Right ventricle myocardium inferior (tissue), 1 donor: Measurements from ENCODE around the gene CYP2W1. TPM values are rescaled to one million over a fixed set of nuclear protein-coding genes. Genes with fewer than 3 reads are reported as not detected.
A peak's percentile ranks its signal among the peaks of the same experiment; 100 is the strongest.
"Not testable (repeated sequence)": the region's sequence is repeated elsewhere in the genome, so short reads cannot be mapped to it uniquely, and the experiment has no call there.

Experiments used
- ATAC-seq: fragments of 200-7000 bp; cut with Tn5 transposase; one replicate; pipeline ENCODE4 v1.9.1; 2020; ENCODE audit warnings: mild to moderate bottlenecking, moderate library complexity
- DNase-seq: peaks from one replicate; pipeline ENCODE4 v3.0.0; 2021; ENCODE audit errors: missing footprints
- intact Hi-C: fragments of 100-400 bp; cut with DNase I; formaldehyde crosslinking; loops from one replicate; pipeline ENCODE4 v1.11.0; 2022
- long read RNA-seq: library from polyadenylated mRNA; unstranded; transcript quantifications from one replicate; pipeline ENCODE4 v2.0.0, GENCODE V29; 2021
- total RNA-seq: library from RNA; stranded (reverse); fragmentation: NEBNext Ultra II Directional; extraction: Animal tissue kit (Norgen Biotek cat#: 25700); gene quantifications from one replicate; pipeline ENCODE4 v1.2.1, GENCODE V29; 2021
- donor health status: DM: no; HTN: yes; CAD: no; lungs with severe emphysema.

CYP2W1 gene, protein sequence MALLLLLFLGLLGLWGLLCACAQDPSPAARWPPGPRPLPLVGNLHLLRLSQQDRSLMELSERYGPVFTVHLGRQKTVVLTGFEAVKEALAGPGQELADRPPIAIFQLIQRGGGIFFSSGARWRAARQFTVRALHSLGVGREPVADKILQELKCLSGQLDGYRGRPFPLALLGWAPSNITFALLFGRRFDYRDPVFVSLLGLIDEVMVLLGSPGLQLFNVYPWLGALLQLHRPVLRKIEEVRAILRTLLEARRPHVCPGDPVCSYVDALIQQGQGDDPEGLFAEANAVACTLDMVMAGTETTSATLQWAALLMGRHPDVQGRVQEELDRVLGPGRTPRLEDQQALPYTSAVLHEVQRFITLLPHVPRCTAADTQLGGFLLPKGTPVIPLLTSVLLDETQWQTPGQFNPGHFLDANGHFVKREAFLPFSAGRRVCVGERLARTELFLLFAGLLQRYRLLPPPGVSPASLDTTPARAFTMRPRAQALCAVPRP
- not detected for total RNA-seq
- long read RNA-seq = 0 reads

DNA sequence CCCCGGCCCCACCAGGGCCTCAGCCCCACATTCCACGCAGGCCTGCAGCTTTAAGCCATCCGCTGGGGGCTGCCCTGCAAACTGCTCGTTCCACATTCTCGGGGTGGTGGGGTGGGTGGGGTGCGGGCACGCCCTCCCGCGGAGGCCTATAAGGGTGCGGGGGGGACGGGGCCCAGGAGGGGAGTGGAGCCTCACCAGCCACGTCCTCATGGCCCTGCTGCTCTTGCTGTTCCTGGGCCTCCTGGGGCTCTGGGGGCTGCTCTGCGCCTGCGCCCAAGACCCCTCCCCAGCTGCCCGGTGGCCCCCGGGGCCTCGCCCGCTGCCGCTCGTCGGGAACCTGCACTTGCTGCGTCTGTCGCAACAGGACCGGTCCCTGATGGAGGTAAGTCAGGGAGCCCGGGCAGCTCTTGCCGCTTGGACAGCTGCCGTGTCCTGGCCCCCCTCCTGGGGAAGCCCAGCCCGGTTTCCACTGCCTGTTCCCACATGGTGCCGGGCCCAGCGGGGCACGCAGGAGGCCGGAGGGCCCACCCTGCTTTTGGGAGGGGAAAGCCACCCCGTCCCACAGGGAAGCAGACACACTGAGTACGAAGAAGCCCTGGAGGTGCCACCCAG lies at the start of gene CYP2W1:
Gene CYP2W1, plus strand, starts transcription at position 178 of the 612 bp plus-strand sequence. Its CDS starts 31 bp downstream, at position 209.
- DNase-seq = no peak
- ATAC-seq = no peak
- intact Hi-C loops = no loop called here

DNA sequence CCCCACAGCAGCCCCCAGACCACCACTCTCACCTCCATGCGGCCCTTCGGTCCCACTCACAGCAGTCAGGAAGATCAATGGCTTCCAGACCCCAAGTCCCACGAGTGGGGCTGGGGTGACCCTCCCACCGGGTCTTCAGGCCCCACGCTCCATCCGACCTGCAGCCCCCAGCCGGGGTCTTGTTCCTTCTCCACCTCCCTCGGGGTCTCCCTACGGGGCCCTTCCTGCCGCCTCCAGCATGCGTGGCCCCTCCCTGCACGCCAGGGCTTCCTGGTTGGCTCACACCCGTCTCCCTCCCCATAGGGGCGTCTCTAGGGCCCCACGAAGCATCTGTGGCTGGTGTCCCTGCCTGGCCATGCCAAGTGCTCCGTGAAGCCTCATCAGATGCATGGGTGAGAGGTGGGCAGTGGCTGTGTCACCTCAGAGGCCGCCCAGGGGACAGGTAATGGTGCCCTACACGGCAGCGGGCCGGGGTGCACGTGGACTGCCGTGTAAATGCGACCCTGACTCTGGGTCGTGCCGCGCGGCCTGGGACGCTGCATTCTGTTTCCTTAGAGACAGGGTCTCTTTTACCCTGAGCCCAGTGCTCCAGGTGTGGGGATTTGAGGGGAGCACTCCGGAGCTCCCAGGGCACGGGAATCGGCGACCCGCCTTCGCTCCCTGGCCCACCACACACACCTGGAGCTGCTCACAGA lies 48.4 kb upstream of the CYP2W1 start:
- peak; percentile 54 for DNase-seq
- ATAC-seq = no peak
- intact Hi-C loops = no loop called here

DNA sequence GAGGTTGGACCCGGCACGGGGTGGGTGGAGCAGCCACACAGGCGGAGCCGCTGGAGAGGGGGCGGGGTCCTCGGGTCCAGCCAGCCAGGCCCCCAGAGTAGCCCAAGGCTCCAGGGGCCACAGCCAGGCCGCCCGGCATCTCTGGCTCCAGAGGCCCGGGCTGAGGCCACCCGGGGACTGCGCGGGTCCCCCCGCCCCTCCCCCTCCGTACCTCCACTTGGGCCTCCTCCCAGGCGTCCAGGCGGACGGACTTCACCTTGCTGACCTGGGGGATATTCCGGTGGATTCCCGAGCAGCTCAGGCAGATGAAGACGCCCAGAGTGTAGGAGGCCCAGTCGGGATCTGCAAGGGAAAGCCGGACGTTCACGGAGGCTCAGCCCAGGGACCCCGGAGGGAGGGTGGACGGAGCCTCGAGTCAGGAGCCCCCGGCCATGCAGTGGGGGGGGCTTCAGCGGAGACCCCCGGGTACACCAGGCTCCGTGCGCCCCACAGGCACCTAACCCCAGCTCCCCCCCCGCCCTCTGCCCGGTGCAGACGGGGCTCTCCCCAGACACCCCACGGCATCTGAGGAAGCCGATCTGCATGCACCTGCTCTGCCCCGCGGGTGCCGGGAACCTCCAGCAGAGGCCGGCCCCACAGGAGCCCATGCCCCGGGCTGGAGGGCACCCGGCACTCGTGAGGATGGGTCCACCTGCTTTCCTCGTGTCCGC lies 47.7 kb upstream of the CYP2W1 start:
- DNase-seq (peak; percentile 49), ATAC-seq (no peak)
- intact Hi-C loops = no loop called here

DNA sequence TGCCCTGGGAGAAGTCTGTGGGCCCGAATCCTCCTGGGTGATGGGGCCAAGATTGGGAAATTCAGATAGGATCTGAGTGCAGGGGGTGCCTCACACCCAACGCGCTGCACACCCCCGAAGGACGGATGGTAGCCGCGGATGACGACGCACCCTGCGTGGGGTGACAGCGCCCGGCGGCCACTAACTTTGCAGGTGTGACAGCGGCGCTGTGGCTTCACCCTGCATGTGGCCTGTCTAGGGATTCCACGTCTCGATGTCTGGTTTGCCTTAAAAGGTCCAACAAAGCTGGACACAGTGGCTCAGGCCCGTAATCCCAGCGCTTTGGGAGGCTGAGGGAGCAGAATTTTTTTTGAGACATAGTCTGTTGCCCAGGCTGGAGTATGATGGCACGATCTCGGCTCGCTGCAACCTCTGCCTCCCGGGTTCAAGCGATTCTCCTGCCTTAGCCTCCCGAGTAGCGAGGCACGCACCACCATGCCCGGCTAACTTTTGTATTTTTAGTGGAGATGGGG lies 47.1 kb upstream of the CYP2W1 start:
- no peak for ATAC-seq
- intact Hi-C loops = no loop called here
- peak; percentile 11 for DNase-seq

DNA sequence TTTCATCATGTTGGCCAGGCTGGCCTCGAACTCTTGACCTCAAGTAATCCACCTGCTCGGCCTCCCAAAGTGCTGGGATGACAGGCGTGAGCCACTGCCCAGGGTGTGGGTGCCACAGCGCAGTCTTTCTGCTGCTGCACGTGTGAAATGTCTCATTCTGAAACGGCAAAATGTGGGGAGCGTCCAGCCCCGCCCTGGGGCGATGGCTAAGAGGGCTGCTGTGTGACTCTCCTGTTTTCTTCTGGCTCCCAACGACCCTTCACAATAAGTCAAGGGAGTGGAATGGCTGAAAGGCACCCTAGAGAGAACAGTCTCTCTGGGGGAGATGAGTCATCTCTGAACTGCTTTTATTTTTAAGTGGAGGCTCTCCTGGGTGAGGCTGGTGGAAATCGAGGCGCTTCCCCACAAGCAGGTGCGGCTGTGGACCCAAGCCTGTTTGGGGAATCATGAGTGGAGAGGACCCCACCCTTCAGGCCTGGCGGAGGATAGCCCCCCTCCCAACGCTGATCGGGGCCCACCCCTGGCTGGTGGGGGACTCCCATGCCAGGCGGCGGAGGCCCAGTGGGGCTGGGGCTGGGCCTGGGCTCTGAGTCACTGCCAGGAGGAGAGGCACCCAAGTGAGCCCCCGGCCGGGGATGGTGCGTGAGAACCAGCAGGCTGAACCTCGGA lies 46.5 kb upstream of the CYP2W1 start:
- DNase-seq (peak; percentile 59), ATAC-seq (no peak)
- intact Hi-C loops = no loop called here

DNA sequence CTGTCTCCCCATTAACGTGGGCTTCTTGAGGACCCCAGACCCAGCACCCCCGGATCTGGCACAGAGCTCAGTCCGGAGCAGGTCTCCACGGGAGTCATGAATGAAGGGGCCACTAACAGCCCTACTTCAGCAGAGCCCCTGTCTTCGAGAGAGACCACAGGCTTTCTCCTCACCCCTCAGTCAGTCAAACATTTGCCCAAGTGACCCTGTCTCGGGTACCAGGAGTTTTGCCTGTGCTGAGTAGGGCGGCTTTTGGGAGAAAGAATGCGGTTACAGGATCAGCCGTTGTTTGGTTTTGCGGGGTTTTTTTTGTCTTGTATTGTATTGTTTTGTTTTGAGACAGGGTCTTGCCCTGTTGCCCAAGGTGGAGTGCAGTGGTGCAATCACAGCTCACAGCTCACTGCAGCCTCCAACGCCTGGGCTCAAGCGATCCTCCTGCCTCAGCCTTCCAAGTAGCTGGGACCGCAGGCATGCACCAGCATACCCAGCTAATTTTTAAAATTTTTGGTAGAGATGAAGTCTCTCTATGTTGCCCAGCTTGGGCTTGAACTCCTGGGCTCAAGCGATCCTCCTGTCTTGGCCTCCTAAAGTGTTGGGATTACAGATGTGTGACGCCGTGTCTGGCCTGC lies 45.0 kb upstream of the CYP2W1 start:
- ATAC-seq = no peak
- intact Hi-C loops = no loop called here
- DNase-seq = no peak

DNA sequence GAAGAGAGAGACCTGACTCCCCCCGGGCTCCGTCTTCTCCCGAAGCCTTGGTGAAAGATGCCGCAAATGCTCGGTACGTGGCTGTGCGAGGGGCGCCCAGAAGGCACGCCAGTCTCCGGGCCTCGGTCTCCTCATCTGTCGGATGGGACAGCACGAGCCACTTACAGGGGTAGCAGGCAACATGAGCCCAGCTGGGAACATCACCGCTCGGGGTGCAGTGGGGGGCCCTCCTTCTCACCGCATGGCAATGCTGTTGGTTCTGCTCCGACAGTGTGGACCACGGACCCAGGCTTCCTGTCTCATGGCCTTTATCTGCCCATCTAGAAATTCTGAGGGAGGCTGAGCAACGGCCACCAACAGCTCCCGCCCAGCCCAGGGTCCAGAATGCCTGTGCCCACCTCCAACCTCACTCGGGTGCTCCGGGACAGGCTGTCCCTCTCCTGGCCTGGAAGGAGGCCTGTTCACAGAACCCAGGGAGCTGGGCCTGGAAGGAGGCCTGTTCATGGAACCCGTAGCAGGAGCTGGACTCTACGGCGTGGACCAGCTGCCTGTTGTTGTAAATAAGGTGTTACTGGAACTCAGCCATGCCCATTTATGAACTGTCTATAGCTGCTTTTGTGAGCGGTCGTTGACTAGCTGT lies 44.3 kb upstream of the CYP2W1 start:
- ATAC-seq = no peak
- intact Hi-C loops = no loop called here
- DNase-seq = no peak

DNA sequence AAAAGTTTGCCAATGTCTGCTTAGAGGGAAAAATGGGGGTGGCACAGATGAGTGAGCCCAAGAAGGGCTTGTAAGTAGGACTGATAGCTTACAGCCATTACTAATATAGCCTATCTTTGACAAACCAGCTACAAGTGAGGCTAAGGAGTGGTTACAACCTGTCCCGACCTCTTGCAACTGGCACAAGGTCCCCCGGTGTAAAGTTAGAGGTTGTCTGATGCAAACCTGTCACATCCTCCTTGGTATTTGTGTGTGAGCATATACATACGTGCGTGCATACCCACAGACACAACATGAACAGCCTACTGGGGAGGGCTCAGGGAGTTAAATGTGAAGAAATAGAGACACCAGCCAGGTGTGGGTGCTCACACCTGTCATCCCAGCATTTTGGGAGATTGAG lies 43.1 kb upstream of the CYP2W1 start:
- DNase-seq = no peak
- ATAC-seq = no peak
- intact Hi-C loops = no loop called here

DNA sequence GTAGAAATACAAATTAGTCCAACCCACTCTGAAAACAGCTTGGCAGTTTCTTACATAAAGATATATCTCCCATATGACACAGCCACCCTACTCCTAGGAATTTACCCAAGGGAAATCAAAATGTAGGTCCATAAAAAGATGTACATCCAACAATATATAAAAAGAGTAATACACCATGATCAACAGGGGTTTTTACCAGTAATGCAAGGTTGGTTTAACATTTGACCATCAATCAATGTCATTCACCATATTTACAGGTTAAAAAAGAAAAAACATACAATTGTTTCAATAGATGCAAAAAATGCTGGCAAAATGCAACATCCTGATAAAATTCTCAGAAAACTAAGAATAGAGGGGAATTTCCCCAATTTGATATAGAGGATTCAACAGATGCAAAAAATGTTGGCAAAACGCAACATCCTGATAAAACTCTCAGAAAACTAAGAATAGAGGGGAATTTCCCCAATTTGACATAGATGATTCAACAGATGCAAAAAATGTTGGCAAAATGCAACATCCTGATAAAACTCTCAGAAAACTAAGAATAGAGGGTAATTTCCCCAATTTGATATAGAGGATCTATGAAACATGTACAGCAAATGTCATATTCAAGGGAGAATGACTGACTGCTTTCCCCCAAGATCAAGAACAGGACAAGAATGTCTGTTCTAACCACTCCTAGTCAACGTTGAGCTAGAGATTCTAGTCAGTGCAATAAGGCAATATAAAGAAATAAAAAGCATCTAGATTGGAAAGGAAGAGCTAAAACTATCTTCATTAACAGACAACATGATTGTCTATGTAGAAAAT lies 42.2 kb upstream of the CYP2W1 start:
- DNase-seq = no peak
- no peak for ATAC-seq
- intact Hi-C loops = no loop called here

DNA sequence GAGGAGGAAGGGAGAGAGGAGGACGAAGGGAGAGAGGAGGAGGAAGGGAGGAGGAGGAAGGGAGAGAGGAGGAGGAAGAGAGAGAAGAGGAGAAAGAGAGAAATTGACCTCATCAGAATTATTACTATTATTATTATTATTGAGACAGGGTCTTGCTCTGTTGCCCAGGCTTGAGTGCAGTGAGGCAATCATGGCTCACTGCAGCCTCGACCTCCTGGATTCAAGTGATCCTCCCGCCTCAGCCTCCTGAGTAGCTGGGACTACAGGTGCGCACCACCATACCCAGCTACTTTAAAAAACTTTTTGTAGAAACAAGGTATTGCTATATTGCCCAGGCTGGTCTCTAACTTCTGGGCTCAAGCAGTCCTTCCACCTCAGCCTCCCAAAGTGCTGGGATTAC lies 39.2 kb upstream of the CYP2W1 start:
- DNase-seq, ATAC-seq, intact Hi-C loops: not testable (repeated sequence)

DNA sequence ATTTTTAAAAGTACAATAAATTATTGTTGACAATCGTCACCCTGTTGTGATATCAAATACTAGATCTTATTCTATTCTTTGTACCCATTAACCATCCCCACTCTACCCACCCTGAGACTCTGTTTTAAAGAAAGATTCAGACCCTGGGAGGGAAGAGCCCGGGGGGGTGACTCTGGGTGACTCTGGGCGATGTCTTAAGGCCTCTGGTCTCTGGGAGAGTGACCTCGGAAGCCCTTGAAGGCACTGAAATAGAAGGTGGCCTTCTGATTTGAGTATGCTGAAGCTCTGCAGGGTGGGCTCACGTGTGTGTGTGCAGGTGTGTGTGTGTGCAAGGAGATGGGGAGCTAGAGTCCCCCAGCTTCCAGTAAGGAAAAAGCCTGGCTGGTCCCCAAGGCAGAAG lies 38.2 kb upstream of the CYP2W1 start:
- ATAC-seq (no peak), DNase-seq (no peak)
- intact Hi-C loops = no loop called here

DNA sequence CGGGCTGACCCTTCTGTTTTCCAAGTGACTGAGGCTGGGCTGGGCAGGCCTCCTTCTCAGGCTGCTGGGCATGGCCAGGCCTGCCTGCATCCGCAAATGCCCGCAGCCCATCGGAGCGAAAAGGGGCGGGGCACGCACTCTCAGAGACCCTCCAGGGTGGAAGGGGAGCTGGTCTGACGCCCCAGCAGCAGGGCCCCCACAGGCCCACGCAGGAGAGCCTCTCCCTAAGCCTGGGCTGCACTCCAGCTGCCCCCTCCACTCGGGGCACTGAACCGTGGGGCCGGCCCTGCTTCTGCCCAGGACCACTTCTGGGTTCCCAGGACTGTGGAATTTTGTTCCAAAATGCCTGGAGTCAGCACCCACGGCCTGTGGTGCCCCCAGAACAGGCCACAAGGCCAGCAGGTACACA lies 37.8 kb upstream of the CYP2W1 start:
- intact Hi-C loops = no loop called here
- no peak for DNase-seq
- no peak for ATAC-seq

DNA sequence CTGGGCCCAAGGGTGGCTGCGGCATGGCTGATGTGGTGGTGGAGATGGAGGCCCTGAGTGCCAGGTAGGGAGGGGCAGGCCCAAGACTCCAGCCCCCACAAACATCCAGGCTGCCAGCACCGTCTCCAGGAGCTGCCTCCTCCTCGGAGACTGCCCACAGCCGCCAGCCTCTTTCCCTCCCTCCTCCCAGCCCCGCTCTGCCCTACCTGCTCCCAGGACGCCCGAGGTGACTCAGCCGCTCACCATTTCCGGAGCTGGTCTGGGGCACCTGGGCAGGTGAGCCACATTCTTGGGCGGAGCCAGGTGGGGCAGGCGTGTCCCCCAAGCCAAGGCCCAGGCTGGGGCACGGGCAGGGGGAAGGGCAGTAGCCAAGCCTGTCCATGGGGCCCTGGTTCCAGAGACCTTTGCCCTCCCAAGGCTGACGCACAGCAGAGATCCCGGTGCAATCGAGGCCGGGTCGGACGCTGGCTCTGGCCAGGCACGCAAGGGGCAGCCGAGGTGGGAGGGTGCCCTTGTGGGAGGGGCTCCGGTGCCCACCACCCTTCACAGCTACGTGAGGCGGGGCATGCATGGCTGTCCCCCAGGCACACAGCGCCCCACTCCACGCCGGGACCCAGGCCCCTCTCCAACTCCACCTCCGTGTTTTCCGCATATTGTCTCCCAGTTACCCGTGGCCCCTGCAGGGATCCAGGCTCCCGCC lies 37.3 kb upstream of the CYP2W1 start:
- no peak for DNase-seq
- intact Hi-C loops = no loop called here
- peak; percentile 28 for ATAC-seq

DNA sequence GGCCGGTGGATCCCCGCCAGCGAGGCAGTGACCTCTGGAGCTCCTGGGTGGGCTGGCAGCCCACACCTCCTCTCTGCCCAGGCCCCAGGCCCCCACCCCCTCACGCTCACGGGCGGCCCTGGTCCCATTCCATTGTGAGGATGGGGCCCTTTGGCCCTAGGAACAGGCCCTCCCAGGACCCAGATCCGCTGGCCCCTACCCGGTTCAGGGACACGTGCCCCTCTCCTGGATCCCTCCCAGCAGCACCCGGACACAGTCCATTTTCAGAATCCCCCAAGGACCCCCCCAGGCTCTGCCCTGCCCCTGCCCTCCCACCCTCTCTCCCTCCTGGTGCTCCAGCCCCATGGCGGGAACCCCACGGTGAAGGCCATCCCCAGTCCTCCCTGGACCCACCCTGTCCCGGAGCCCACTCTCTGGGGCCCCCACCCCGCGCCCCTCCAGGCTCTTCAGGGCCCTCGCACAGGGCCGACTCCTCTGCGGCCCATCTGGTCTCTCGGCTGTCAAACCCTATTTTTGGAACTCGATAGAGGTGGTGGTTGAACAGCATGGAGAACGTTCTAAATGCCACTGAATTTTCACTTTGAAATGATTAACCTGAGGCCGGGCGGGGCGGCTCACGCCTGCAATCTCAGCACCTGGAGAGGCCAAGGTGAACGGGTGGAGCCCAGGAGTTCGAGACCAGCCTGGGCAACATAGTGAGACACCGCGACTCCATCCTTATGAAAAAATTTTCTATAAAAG lies 36.6 kb upstream of the CYP2W1 start:
- ATAC-seq (no peak), DNase-seq (no peak)
- intact Hi-C loops = no loop called here

DNA sequence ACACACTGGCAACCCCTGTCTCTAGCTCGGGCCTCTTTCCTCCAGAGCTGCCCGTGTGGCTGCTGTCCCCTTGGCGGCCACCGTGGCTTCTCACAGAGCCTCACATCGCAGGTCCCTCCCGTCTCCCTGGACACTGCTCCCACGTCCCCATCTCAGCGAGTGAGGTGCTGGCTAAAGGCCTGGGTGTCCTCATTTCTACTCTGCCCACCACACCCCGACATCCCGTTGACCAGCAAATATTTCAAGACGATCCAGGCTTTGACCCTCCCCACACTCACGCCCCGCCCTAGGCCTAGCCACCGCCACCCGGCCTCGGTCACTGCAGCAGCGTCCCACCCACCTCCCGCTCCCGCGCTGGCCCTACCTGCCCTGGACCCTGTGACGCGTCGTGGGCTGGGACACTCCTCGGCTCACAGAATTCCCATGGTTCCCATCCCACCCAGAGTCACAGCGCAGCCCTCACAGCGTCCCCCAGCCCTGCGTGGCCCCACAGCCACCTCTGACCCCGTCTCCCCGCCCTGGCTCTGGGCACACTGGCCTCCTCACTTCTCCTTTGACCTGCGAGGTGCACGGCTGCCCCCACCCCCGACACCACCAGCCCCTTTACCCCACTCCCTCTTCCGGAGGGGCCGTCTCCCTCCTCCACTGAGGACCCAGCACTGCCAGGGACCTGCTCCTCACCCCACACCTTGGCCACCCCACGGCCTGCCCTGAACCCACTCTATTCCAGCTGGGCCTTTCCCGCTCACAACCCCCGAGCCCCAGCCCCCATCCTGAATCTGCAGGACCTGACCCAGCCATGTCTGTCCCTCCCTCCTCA lies 35.4 kb upstream of the CYP2W1 start:
- ATAC-seq (no peak), DNase-seq (no peak)
- intact Hi-C loops = no loop called here
